ENCODE measurements around the gene PAGR1.

DNA sequence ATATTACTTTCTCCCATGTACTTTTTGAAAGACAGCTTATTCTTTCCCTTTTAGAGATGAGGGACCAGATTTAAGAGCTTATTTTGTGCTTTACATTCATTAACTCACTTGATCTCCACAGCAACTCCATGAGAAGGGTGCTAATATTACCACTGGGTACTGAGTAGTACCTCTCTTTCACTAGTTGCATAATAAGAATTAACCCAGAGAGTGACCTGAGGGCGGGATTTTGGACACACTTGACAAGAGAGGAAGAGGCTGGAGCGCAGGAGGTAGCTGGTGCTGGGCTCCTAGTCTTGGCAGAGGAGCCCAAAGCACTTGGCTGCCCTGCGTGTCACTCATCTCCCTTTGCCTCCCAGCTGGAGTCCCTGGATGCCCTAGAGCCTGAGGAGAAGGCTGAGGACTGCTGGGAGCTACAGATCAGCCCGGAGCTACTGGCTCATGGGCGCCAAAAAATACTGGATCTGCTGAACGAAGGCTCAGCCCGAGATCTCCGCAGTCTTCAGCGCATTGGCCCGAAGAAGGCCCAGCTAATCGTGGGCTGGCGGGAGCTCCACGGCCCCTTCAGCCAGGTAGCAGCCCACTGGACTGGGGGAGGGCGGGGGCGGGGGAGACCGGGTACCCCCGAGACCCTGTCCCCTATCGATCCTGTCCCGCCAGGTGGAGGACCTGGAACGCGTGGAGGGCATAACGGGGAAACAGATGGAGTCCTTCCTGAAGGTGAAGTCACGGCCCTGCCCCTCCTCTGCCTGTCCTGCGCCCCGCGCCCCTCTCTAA, 11.3 kb upstream of the PAGR1 start:
- TF ChIP-seq, protein P1, sequence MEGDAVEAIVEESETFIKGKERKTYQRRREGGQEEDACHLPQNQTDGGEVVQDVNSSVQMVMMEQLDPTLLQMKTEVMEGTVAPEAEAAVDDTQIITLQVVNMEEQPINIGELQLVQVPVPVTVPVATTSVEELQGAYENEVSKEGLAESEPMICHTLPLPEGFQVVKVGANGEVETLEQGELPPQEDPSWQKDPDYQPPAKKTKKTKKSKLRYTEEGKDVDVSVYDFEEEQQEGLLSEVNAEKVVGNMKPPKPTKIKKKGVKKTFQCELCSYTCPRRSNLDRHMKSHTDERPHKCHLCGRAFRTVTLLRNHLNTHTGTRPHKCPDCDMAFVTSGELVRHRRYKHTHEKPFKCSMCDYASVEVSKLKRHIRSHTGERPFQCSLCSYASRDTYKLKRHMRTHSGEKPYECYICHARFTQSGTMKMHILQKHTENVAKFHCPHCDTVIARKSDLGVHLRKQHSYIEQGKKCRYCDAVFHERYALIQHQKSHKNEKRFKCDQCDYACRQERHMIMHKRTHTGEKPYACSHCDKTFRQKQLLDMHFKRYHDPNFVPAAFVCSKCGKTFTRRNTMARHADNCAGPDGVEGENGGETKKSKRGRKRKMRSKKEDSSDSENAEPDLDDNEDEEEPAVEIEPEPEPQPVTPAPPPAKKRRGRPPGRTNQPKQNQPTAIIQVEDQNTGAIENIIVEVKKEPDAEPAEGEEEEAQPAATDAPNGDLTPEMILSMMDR (IDR thresholded peaks at IDR 0.05), result no peak
- TF ChIP-seq POLR2A (IDR thresholded peaks at IDR 0.05) (peak; percentile 7), POLR2AphosphoS5 (IDR thresholded peaks at IDR 0.05) (no peak)
